ENCODE results near the gene UTP18. TPM values are rescaled to one million over a fixed set of nuclear protein-coding genes. Genes with fewer than 3 reads are reported as not detected.

UTP18 gene
- total RNA-seq, 1 donor from 2014 or later = 107 TPM

- Histone ChIP-seq H3K9me3 (ENCODE audit: low read depth) (no peaks in the 10 kb centered on the region), H3K4me3 (peak overlapping the region; percentile 66), H4K20me1 (ENCODE audit: low read depth) (peaks cover 72% of the 10 kb centered on the region), H3K4me1 (peaks cover 30% of the 10 kb centered on the region), H3K27ac (no peak overlapping the region), H3K79me2 (ENCODE audit: low read depth) (peaks cover 90% of the 10 kb centered on the region), H3F3A (ENCODE audit: low read depth) (peaks cover 18% of the 10 kb centered on the region), H3K36me3 (peaks cover 20% of the 10 kb centered on the region), H3K27me3 (no peaks in the 10 kb centered on the region), H3K4me2 (peak overlapping the region; percentile 93), H3K9ac (peak overlapping the region; percentile 17), H2AFZ (replicated peaks) (no peak overlapping the region)
- Mint-ChIP-seq H3K4me3 (peak overlapping the region; percentile 96), H3K27me3 (ENCODE audit: insufficient read depth, low read depth) (peaks cover 5% of the 10 kb centered on the region), H3K36me3 (peaks cover 11% of the 10 kb centered on the region), H3K4me1 (peaks cover 28% of the 10 kb centered on the region), H3K9me3 (peaks cover 3% of the 10 kb centered on the region), H3K27ac (no peak overlapping the region)
- DNase-seq (ENCODE audit: low spot score) = no peak
- TF ChIP-seq EZH2 (IDR thresholded peaks at IDR 0.05) = no peak
- no peak for TF ChIP-seq EZH2phosphoT487 (IDR thresholded peaks at IDR 0.05)
- TF ChIP-seq CTCF (IDR thresholded peaks at IDR 0.05) = no peak
Measured at GRCh38 chr17:51257150-51258081, 2.9 kb upstream of the UTP18 start.

- Mint-ChIP-seq H3K27me3 (ENCODE audit: insufficient read depth, low read depth) (peaks cover 5% of the 10 kb centered on the region), H3K27ac (peak overlapping the region; percentile 91), H3K4me1 (peaks cover 33% of the 10 kb centered on the region), H3K4me3 (peak overlapping the region; percentile 96), H3K36me3 (peaks cover 15% of the 10 kb centered on the region), H3K9me3 (peaks cover 3% of the 10 kb centered on the region)
- peaks cover 30% of the 10 kb centered on the region for H3K4me1 ChIP-seq
- H3K9me3 ChIP-seq (ENCODE audit: low read depth) = no peaks in the 10 kb centered on the region
- no peak for TF ChIP-seq EZH2 (IDR thresholded peaks at IDR 0.05)
- TF ChIP-seq CTCF (IDR thresholded peaks at IDR 0.05) = no peak
- TF ChIP-seq EZH2phosphoT487 (IDR thresholded peaks at IDR 0.05) = no peak
- no peaks in the 10 kb centered on the region for H3K27me3 ChIP-seq
- peaks cover 18% of the 10 kb centered on the region for H3F3A ChIP-seq (ENCODE audit: low read depth)
- no peak for DNase-seq (ENCODE audit: low spot score)
- peak overlapping the region; percentile 95 for H3K9ac ChIP-seq
- peaks cover 83% of the 10 kb centered on the region for H4K20me1 ChIP-seq (ENCODE audit: low read depth)
- peaks cover 90% of the 10 kb centered on the region for H3K79me2 ChIP-seq (ENCODE audit: low read depth)
- peaks cover 11% of the 10 kb centered on the region for H3K36me3 ChIP-seq
- H3K27ac ChIP-seq = peak overlapping the region; percentile 98
- H3K4me3 ChIP-seq = peak overlapping the region; percentile 66
- peak overlapping the region; percentile 46 for H2AFZ ChIP-seq (replicated peaks)
- peak overlapping the region; percentile 93 for H3K4me2 ChIP-seq
Measured at GRCh38 chr17:51258756-51259563, 1.4 kb upstream of the UTP18 start.

GRCh38 chr17:51259564-51260236, 646 bp upstream of the UTP18 start, which contains the start of gene MBTD1:
Gene MBTD1 (minus strand): TSS chr17:51260049. CDS start chr17:51225161, 34,888 bp downstream.
- Histone ChIP-seq H3K27ac (peak within 1 kb of the TSS; percentile 98), H3K4me2 (peak within 1 kb of the TSS; percentile 93), H3K4me3 (peak within 1 kb of the TSS; percentile 66), H3K4me1 (peaks cover 30% of the 10 kb centered on the region), H3K9me3 (ENCODE audit: low read depth) (no peaks in the 10 kb centered on the region), H3K27me3 (no peaks in the 10 kb centered on the region), H3K79me2 (ENCODE audit: low read depth) (peaks cover 89% of the 10 kb centered on the region), H4K20me1 (ENCODE audit: low read depth) (peaks cover 80% of the 10 kb centered on the region), H3K36me3 (peaks cover 5% of the 10 kb centered on the region), H3F3A (ENCODE audit: low read depth) (peaks cover 18% of the 10 kb centered on the region), H2AFZ (replicated peaks) (peak within 1 kb of the TSS; percentile 96), H3K9ac (peak within 1 kb of the TSS; percentile 95)
- peaks cover 9% of the 10 kb centered on the region for H3K36me3 Mint-ChIP-seq
- DNase-seq (ENCODE audit: low spot score) = peak; percentile 97
- peak within 1 kb of the TSS; percentile 100 for H3K27ac Mint-ChIP-seq
- TF ChIP-seq EZH2 (IDR thresholded peaks at IDR 0.05) = no peak
- TF ChIP-seq CTCF (IDR thresholded peaks at IDR 0.05) = no peak
- no peak for TF ChIP-seq EZH2phosphoT487 (IDR thresholded peaks at IDR 0.05)
- H3K4me3 Mint-ChIP-seq = peak within 1 kb of the TSS; percentile 96
- peaks cover 3% of the 10 kb centered on the region for H3K9me3 Mint-ChIP-seq
- H3K27me3 Mint-ChIP-seq (ENCODE audit: insufficient read depth, low read depth) = peaks cover 5% of the 10 kb centered on the region
- H3K4me1 Mint-ChIP-seq = peaks cover 33% of the 10 kb centered on the region

All from neural progenitor cell (in vitro differentiated cells).